GM12874 (cell line): ENCODE measurements around the gene CHIA.

Source experiments
- TF ChIP-seq, protein P1 (sequence below): IDR thresholded peaks from 2 replicates; pipeline ENCODE4 v1.5.1; 2011; ENCODE audit warnings: low read depth, mild to moderate bottlenecking, control low read depth, low read length, moderate library complexity; ENCODE audit not compliant: insufficient read depth

Gene CHIA

GRCh38 chr1:111253876-111254275, 36.8 kb upstream of the CHIA start:
- TF ChIP-seq, protein P1, sequence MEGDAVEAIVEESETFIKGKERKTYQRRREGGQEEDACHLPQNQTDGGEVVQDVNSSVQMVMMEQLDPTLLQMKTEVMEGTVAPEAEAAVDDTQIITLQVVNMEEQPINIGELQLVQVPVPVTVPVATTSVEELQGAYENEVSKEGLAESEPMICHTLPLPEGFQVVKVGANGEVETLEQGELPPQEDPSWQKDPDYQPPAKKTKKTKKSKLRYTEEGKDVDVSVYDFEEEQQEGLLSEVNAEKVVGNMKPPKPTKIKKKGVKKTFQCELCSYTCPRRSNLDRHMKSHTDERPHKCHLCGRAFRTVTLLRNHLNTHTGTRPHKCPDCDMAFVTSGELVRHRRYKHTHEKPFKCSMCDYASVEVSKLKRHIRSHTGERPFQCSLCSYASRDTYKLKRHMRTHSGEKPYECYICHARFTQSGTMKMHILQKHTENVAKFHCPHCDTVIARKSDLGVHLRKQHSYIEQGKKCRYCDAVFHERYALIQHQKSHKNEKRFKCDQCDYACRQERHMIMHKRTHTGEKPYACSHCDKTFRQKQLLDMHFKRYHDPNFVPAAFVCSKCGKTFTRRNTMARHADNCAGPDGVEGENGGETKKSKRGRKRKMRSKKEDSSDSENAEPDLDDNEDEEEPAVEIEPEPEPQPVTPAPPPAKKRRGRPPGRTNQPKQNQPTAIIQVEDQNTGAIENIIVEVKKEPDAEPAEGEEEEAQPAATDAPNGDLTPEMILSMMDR, result no peak

- TF ChIP-seq, protein P1, result no peak
Observed at GRCh38 chr1:111256988-111257658, 33.5 kb upstream of the CHIA start.

- TF ChIP-seq, protein P1, result no peak
Observed at GRCh38 chr1:111267801-111268508, 22.7 kb upstream of the CHIA start.

DNA sequence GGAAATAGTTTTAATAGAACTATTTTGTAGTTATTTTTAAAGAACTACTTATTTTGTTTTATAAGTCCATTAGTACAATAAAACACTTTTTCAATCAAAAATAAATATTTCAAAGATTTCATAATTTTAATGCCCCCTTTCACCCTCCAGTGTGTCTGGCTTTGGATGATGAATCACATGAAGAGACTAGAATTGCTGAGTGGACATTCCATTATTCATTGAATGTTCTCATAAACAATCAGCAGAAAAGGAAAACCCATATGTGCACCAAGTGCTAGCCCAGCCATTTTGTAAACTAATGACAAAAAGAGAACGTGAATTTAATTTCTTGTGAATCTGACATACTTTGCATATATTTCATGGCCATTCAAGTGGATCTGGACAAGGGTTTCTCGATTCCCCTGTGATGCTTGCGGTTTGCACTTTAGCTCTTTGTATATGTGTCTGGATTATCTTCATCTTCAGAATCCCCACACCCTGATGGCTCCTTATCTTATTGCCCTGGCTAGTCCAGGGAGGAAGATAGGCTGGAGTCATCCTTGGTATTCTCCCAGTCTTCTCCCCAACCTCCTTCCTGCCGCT, 20.7 kb upstream of the CHIA start:
- TF ChIP-seq, protein P1, result no peak

DNA sequence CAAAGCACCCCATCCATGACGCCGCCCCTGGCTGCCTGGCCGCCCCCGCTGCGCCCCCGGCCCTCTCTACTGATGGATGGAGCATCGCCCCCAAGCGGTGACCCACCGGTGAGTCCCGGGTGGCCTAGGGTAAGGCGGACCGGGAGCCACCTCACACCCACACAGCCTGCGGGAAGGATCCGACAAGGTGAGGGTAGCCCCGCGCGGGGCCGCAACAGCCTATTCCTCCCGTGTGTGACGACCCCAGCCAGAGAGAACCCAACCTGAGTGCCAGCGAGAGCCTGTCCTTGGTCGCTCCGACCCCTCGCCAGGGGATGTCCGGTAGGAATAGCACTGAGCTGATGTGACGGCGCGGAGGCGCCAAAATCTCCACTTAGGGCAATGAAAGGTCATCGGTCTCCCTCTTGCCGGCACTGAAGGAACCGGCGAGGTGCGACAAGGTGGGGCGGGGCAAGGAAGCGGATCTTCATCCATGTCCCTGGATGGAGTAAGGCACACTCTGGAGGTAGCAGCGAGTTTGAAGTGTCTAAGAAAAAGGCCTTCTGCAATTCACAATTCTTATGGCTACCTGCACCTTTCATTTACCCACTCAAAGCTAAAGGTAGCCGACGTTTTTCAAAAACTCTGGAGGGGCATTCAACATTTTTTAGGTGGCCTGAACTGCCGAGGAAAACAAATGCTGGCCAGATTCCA, 19.7 kb upstream of the CHIA start:
- TF ChIP-seq, protein P1, result 0 out of 2 replicates have a peak, but pooled peaks have one; percentile 5

- TF ChIP-seq, protein P1, result no peak
Observed at GRCh38 chr1:111271464-111271801, 19.2 kb upstream of the CHIA start.

GRCh38 chr1:111272081-111272480, 18.6 kb upstream of the CHIA start:
- TF ChIP-seq, protein P1, result no peak
